Endothelial cell of coronary artery (primary cell): ENCODE data around the gene HNRNPC. TPM values are rescaled to one million over a fixed set of nuclear protein-coding genes. Genes with fewer than 3 reads are reported as not detected.

ENCODE experiments used
- total RNA-seq: library from RNA; depleted of rRNA; stranded (reverse); fragments of >200 nt; gene quantifications from 2 replicates; pipeline ENCODE4 v1.2.3, GENCODE V29; 2014

HNRNPC gene
- total RNA-seq, result 644 and 806 TPM in 2 replicates

GRCh38 chr14:21269252-21270046, at the start of gene HNRNPC:
Gene HNRNPC, minus strand, starts transcription at chr14:21269442. Its CDS starts 35,249 bp downstream, at chr14:21234193.

GRCh38 chr14:21279783-21280182, 10.5 kb upstream of the HNRNPC start, which contains the start of gene RPGRIP1:
Gene RPGRIP1, plus strand, starts transcription at chr14:21280083. Its CDS starts 7,894 bp downstream, at chr14:21287977.

Other genes with a start within 250 kb of the HNRNPC start
- 0.09 TPM in 1 of 2 replicates, not detected in the other for gene NDRG2, start 244.4 kb downstream of the HNRNPC start, total RNA-seq
- not detected in 2 replicates for gene TPPP2, start 239.2 kb downstream of the HNRNPC start, total RNA-seq
- gene RNASE13, start 234.6 kb downstream of the HNRNPC start, total RNA-seq, result not detected in 2 replicates
- not detected in 2 replicates for gene RNASE7, start 227.1 kb downstream of the HNRNPC start, total RNA-seq
- gene RNASE8, start 211.6 kb downstream of the HNRNPC start, total RNA-seq, result not detected in 2 replicates
- gene ARHGEF40, start 199.1 kb downstream of the HNRNPC start, total RNA-seq, result 4.2 and 12.1 TPM in 2 replicates
- gene ZNF219, start 170.8 kb downstream of the HNRNPC start, total RNA-seq, result 2.5 and 2.8 TPM in 2 replicates
- gene TMEM253, start 168.4 kb downstream of the HNRNPC start, total RNA-seq, result not detected in 2 replicates
- not detected in 2 replicates for gene OR5AU1, start 113.4 kb downstream of the HNRNPC start, total RNA-seq
- not detected in 2 replicates for gene RPGRIP1, start 10.6 kb upstream of the HNRNPC start, total RNA-seq
- 76.3 and 90.3 TPM in 2 replicates for gene SUPT16H, start 114.6 kb upstream of the HNRNPC start, total RNA-seq
- 48.8 and 54.2 TPM in 2 replicates for gene CHD8, start 186.7 kb upstream of the HNRNPC start, total RNA-seq
- 24.5 and 27.8 TPM in 2 replicates for gene RAB2B, start 207.5 kb upstream of the HNRNPC start, total RNA-seq
- gene TOX4, start 207.8 kb upstream of the HNRNPC start, total RNA-seq, result 19.5 and 25.4 TPM in 2 replicates
- gene METTL3, start 241.9 kb upstream of the HNRNPC start, total RNA-seq, result 57.4 and 68.4 TPM in 2 replicates